ENCODE data around the gene PC. TPM values are rescaled to one million over a fixed set of nuclear protein-coding genes. Genes with fewer than 3 reads are reported as not detected.

Gene PC
- total and polyA plus RNA-seq, 9 of the 15 experiments (the other 6 are each of a cell fraction or from before 2014, with no cell fraction given), result 0.94 to 38.0 (median 8.7) TPM

DNA sequence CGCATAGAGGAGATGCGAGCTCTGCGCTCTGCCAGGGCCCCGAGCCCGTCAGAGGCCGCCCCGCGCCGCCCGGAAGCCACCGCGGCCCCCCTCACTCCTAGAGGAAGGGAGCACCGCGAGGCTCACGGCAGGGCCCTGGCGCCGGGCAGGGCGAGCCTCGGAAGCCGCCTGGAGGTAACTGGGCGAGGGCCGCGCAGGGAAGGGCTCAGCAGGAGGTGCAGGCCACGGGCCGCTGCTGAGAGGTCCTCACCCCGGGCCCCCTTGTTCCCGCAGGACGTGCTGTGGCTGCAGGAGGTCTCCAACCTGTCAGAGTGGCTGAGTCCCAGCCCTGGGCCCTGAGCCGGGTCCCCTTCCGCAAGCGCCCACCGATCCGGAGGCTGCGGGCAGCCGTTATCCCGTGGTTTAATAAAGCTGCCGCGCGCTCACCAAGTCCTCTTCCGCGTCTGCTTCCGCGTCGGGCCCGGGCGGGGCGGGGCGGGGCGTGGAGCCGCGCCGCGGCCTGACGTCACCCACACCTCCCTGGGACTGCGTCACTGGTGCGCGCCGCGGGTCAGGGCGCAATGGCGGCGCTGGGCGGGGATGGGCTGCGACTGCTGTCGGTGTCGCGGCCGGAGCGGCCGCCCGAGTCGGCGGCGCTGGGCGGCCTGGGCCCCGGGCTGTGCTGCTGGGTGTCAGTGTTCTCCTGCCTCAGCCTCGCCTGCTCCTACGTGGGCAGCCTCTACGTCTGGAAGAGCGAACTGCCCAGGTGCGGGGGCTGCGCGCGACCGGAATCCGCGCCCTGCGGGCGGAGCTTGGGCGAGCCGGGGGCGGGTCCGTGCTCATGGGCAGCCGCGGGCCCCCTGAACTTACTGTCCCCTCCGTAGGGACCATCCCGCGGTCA, 115.0 kb downstream of the PC start, which contains the start of gene RCE1 (continued):
- TF ChIP-seq ARID4B (CRISPR knock-in tag; IDR thresholded peaks at IDR 0.05) (peak; percentile 98), HBP1 (CRISPR knock-in tag; IDR thresholded peaks at IDR 0.05) (no peak), POLR2A (conservative IDR thresholded peaks at IDR 0.05) (peak; percentile 91), POLR2H (tag; IDR thresholded peaks at IDR 0.05; ENCODE audit: low read depth) (peak; percentile 90), EZH2 (IDR thresholded peaks at IDR 0.05; ENCODE audit: borderline replicate concordance, low read depth, low read length) (no peak), ATF2 (CRISPR knock-in tag; IDR thresholded peaks at IDR 0.05) (peak; percentile 93), RCOR1 (IDR thresholded peaks at IDR 0.05; ENCODE audit: borderline replicate concordance in 1 of 2, low read depth in 2 of 2, low read length in 2 of 2) (peak in 1 of 2 experiments; percentile 21; a peak in 1 of 4 replicates), HCFC1 (IDR thresholded peaks at IDR 0.05; ENCODE audit: low read depth, low read length) (peak; percentile 88), USF2 (CRISPR knock-in tag; IDR thresholded peaks at IDR 0.05) (no peak), FOXP1 (CRISPR knock-in tag; IDR thresholded peaks at IDR 0.05) (peak; percentile 84)
